ENCODE data around the gene SLC66A2.
"Not testable (repeated sequence)": the region's sequence is repeated elsewhere in the genome, so short reads cannot be mapped to it uniquely, and the experiment has no call there.

SLC66A2 gene

DNA sequence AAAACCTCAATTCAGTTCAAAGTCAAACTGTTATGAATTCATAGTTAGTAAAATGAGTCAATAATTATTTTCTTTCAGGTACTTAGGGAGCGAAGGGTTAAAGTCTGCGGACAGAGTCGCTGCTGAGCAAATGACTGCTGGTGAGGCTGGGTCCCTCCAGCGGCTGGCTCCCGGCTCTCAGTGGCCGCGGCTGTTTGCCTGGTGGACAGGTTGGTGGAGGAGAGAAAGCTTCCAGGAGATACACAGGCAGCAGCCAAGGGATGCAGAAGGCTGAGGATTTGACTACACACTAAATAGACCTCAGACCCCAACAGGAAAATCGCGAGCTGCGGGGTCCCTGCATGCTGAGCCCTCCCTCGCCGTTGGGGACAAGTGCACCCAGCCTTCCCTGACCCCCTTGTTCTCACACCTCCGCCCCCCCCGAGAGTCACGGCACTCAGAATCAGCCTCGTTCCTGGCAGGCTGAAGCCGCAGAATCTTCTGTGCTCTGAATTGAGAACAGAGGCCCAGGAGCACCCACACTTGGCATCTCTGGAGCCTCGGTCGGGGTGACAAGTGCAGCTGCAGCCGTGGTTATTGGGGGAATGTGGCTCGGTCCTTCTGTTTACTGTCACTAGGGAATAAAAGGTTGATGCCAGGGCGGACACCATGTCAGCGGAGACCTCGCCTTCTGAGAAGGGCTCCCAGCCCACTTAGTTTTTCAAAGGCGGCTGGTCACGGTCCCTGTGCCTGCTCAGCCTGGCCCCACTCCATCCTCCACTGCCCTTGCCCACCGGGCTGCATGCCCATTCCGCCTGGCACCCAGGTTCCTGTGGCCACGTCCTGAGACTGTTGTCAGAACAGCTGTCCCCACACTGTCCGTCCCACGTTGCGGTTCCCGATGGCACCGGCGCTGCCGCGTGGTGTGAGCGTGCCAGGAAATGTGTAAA lies 74.0 kb downstream of the SLC66A2 start:
- DNase-seq, result no peak

DNA sequence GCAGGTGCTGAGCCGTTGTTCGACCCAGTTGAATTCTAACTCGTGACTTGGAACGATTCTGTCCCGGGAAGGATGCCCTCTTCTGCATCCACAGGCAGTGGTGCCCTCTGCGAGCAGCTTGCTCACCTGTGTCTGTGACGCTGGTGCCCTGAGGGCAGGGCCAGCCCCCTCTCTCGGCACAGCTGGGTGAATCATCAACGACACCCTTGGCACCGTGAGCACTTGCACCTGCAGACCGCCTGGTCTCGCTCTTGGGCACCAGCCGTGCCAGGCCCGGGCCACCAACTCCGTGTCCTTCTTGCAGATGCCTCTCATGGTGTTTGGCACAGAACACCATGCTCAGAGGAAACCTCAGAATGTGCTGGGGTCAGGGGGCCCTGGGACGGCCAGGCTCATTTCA lies 75.0 kb downstream of the SLC66A2 start:
- DNase-seq, result no peak

DNA sequence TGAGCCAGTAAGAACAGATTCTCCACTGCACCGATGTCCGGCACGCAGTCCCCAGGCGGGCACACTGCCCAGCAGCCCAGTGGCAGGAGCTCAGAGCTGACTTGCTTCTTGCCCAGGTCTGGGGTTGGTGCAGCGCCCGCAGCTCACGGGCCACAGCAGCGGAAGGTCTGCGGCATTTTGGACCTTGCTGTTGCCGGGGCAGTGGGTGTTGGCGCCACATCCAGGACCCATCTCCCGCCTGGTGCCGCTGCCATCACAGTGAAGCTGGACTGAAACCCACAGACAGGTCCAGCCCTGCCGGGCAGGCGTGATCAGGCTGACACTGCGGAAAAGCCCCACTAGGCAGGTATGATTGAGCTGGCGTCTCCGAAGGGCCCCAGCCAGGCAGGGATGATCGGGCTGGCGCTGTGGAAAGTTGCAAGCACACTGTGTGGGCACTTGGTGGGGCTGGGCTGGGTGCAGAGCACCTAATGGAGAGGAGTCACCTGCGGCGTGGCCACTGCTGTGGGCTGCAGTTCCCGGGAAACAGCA lies 75.5 kb downstream of the SLC66A2 start:
- no peak for DNase-seq

DNA sequence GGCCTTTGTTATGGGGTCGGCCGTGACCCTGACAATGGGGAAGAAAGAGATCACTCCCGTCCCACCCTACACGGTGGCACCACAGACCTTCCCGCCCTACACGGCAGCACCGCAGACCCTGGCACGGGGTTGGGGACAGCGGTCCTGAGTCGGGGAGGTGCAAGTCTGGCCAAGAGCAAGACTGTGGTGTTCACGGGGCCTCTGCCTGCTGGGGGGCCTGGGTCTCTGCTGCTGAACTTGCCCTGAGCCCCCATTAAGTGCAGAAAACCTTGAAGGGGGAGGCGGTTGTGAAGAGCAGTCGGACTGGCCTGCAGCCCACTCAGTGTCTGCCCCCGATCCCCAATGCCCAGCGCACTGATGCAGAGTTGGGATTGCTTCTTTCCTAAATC lies 75.9 kb downstream of the SLC66A2 start:
- DNase-seq, result no peak

DNA sequence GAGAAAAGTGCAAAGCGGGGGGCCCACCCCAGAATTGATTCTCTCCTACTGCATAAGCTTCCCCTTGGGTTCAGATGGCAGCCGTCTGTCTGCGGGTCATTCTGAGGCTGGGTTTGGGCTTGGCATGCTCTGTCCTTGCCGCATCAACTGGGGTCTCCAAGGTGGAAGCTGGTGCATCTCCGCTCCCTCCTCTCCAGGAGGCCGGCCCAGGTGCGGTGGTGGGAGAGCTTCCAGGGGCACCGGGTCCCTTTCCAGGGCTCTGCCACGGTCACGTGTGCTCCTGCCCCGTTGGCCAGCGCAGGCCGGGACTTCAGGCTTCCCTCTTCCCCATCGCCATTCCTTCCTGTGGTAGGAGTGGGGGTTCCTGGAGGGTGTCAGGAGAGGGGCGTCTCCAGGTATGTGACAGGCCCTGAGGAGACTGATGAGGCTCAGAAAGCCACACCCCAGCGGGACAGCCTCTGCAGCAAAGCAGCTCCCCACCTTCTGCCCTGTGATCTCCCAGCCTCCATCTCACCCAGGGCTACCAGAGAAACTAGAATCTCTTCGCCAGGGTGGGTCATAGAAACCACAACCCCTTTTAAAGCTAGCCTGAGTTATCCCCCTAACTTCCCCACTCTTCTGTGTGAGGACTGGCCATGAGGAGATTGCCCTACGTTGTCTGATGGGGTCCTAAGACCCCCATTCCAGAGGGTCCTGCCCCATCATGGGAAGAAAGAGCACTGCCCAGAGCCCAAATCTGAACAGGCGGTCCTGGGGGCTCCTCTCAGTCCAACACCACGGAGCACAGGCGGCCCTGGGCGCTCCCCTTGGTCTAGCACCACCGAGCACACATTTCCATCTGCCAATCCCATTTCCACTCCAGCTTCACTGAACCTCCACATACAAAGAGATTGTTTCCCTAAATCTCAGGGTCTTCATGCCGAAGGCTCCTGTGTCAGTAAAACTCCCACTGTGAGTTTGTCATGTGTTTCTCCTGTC lies 76.6 kb downstream of the SLC66A2 start:
- DNase-seq, result no peak

DNA sequence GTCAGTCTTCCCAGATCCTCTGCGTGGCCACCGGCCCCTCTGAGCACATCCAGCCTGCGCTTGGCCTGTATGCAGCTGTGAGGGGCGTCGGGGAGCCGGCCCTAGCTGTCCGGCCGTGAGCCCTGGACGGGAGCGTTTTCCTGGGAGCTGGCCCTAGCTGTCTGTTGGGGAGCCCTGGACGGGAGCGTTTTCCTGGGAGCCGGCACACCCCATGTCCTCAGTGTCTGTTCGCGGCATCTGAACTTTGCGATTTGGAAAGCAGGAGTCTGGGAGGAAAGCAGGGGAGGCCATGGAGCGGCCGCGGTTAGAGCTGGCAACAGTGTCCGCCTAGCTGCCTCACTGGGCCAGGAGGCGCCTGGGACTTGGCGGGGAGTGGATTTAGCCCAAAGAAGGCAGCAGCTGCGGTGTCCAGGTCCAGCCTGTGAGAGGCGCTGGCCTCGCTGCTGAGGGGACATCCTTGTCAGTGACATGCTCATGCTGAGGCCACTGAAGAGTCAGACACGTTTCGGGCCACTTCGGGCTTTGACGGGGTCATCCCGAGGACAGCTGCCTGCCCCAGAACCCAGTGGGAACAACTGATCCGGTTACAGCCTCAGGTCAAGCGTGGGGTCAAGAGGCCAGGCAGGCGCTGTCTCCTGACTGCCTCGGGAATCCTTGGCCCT lies 77.9 kb downstream of the SLC66A2 start:
- DNase-seq, result no peak

DNA sequence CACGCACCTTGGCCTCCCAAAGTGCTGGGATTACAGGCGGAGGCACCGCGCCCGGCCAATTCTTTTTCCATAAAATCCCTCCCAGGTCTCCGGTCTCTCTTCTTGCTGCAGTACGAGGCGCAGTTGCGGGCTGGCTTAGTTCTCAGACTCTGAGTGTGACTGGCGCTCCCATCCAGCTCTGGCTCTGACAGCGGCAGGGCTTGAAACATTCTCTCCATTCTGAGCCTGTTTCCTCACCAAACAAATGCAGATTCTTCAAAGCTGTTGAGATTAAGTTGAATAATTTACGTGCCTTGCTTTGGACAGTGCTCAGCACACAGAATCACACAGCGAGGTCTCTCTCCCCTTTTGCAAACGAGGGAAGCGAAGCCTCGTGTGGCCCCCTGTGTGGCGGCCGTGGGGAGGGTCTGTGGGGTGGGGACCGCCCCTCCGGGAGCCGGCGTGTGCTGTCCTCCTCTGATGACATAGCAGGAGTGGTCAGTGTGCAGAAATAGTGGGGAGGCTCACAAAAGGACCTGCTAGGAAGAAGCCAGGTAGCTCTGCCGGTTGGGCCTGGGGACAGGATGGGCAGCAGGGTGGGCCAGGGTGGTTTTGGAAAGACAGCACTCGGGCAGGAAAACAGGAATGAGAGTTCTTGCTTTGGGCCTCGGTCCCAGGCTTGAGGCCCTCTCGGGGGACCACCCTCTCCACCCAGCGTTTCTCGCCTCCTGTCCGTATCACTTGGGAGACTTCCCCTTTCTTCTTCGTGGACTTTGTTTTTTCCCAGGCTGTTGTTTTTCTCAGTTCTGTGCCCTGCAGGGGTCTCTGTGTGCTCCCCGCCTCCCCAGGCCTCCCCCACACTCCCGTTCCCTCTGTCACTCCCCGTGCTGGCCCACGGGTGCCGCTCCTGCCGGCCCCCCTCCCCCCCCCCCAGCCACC lies 78.7 kb downstream of the SLC66A2 start:
- no peak for DNase-seq

DNA sequence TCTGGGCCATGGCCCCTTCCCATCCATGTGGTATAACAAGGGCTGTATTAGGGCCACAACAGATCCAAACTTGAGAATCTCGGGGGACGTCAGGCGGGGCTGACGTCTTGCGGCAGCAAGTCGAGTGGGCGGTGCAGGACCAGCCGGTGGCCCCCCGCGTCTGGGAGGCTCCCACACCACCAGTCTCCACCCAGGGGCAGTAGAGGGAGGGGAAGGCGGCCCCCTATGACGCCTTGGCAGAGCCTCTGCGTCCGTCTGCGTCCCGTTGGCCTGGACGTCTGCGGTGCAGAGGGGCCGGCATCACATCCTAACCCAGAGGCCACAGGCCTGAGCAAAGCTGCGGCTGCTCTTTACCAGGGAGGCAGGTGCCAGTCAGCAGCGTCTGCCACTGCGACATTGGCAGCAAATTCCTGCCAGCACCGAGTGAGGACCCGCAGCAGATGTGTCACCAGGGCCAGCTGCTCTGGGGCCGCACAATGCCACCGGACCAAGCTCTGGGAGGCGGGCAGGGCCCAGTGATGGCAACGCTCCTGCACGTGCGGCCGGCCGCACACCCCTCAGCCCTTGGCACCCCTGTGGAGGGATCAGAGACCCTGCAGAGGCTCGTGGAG lies 79.9 kb downstream of the SLC66A2 start:
- DNase-seq, result no peak

DNA sequence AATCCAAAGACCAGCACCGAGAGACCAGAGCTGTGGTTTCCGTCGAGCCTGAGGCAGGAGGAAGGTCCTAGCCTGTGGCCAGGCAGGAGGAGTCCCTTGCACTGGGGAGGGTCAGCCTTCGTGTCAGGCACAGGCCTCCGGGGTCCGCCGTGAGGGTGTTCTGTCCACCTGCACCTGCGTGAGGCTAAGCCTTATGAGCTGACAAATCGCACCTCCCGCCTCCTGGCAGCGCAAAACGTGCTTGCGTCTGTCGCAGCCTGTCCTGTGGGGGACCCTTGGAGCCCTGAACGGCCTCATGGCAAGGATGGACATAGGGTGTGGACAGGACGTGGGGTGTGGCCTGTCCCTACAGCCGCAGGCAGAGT lies 80.4 kb downstream of the SLC66A2 start:
- DNase-seq, result no peak

DNA sequence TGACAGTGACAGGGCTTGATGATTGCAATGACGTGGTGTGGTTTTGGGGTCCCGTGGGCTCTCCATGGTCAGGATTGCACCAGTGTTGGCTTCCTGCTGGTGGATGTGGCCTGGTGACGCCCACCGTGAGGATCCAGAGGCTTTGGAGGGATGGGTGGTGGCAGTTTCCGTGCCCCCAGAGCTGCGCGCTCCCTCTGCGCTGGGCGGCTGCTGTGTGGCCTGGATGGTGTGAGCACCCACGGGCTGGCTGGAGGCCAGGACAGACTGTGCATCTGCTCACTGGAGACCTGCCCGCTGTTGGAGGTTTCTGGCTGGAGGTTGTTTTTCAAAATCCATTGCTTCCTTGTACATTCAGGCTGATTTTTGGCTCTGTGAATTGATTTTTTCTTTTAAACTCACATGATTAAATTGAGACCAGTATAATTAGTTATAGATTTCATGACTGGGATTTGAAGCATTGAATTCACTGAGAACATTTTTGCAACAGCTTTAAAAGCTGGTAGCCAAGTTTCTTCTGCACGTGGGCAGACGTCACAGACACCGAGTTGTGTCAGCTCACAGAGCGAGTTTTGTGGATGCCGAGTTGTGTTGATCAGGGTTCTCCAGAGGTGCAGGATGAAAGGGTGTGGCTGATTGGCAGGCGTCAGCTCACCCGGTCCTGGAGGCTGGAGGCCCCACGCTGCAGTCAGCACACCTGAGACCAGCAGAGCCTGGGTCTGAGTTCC lies 81.0 kb downstream of the SLC66A2 start:
- no peak for DNase-seq

DNA sequence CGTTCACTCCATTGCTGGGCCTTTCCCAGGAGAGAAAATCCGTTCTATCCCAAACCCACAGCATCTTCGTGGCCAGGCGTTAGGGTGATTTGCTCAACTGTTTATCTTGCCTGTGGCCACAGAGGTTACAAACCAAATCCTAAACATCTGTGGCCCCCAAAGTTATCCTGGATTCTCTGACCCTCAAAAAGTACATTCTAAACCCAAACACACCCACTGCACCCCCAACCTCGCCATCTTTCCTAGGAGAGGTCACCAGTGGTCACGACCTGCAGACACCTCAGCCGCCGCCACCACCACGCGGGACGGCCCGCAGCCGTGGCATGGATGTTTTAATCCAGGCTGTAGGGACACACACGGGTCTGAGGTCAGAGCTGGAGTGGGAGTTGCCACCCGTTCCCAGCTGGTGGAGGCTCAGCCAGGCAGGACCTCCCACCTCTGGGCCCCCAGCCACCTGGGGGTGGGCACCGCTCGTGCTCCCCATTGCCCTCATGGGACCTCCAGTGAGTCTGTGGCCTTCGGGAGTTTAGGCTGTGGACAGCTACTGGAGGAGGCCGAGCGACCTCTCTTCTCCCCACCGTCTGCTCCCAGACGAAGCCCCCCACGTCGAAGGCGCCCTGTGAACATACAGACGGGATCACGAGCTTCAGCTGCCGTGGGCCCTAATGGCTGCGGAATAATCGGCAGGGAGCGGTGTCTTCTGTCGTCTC lies 81.7 kb downstream of the SLC66A2 start:
- no peak for DNase-seq

DNA sequence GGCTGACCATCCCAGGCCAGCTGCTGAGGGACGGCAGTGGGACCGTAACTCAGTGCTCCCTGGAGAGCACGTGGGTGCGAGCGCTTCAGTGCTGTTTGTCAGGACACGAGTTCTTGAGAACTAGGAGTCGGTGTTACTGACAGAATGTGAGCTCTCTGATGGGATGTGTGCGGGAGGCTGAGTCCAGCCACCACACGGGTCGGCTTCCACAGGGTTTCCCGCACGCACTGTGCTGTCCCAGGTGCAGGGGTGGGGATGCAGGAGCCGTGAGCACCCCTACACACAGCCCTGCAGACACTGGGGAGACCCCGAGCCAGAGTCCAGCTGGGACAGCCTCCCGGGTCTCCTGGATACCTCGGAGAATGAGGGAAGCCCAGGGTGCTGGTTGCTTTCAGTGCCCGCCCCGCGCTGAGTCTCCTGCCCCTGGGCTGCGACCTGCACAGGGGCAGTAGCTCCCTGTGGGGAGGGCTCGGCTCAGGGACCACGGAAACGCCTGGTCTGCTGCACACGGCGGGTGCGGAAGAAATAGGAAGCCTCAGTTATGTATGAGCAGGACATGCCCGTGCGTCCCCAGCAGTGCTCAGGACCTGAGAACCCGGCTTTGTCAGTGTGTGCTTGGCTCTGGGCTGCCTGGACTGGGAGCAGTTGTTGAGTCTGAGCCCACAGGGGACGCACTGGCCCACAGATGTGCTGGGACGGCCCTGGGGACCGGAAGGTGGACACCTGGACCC lies 82.5 kb downstream of the SLC66A2 start:
- DNase-seq, result no peak

DNA sequence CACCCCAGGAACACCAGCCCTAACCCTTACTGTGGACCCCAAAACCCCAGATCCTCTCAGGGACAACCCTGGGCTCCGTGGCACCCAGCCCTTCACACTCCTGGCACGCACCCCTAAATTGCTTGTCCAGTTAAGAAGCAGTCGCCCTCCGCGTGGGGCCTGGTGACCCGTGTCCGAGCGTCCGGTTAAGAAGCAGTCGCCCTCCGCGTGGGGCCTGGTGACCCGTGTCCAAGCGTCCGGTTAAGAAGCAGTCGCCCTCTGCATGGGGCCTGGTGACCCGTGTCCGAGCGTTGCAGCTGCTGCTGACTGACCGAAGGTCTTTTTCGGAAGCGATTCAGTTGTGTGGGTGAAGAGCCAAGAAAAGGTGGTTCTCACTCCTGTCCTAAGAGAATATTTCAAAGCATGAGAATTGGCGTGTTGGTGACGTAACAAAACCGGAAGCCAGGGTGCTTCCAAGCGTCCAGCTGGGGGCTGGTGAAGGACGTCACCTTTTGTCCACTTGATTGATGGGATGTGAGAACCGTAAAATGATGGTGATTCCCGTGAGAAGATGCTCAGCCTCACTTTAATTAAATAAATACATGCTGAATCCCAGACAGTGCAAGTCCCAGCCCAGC lies 83.2 kb downstream of the SLC66A2 start:
- no peak for DNase-seq

DNA sequence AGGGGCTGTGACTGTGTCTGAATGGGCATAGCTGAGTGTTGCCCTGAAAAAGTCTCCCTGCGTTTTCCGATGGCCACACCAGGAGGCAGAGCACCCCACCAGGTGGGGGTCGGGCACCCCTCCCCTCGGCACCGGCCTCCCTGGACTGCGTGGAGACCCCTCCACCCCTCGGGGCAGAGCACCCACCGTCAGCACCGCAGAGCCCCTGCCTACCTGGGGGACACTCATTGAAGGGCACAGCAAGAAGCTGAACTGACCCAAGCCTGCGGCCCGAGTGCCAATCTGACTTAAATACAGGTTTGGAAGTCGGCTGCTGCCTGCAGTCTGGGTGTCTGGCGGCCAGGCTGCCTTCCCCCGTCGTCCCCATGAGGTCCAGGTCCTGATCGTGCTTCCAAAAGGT lies 83.8 kb downstream of the SLC66A2 start:
- no peak for DNase-seq

DNA sequence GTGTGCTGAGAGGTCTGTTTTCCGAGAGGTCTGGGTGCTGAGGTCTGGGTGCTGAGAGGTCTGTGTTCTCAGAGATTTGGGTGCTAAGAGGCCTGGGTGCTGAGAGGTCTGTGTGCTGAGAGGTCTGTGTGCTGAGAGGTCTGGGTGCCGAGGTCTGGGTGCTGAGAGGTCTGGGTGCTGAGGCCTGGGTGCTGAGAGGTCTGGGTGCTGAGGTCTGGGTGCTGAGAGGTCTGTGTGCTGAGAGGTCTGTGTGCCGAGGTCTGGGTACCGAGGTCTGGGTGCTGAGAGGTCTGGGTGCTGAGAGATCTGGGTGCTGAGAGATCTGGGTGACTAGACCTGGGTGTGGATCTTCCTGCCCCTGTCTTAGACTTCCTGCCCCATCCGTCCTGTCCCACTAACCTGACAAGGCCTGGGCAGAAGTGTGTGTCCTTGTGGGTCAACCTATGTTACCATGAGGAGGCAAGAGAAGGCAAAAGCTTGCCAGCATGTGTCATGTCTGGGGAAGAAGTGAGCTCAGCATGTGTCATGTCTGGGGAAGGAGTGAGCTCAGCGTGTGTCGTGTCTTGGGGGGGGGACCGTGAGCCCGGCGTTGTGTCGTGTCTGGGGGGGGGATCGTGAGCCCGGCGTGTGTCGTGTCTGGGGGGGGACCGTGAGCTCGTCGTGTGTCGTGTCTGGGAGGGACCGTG lies 84.4 kb downstream of the SLC66A2 start:
- DNase-seq, result no peak

DNA sequence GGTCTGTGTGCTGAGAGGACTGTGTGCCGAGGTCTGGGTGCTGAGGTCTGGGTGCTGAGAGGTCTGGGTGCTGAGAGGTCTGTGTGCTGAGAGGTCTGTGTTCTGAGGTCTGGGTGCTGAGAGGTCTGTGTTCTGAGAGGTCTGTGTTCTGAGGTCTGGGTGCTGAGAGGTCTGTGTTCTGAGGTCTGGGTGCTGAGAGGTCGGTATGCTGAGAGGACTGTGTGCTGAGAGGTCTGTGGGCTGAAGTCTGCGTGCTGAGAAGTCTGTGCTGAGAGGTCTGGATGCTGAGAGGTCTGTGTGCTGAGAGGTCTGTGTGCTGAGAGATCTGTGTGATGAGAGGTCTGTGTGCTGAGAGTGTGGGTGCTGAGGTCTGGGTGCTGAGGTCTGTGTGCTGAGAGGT lies 85.5 kb downstream of the SLC66A2 start:
- not testable (repeated sequence) for DNase-seq

DNA sequence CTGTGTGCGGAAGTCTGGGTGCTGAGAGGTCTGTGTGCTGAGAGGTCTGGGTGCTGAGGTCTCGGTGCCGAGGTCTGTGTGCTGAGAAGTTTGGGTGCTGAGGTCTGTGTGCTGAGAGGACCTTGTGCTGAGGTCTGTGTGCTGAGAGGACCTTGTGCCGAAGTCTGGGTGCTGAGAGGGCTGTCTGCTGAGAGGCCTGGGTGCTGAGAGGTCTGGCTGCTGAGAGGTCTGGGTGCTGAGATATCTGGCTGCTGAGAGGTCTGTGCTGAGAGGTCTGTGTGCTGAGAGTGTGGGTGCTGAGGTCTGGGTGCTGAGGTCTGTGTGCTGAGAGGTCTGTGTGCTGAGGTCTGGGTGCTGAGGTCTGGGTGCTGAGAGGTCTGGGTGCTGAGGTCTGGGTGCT lies 86.5 kb downstream of the SLC66A2 start:
- not testable (repeated sequence) for DNase-seq
